ENCODE results near the gene SPTLC2.
A peak's percentile ranks its signal among the peaks of the same experiment; 100 is the strongest.

DNA sequence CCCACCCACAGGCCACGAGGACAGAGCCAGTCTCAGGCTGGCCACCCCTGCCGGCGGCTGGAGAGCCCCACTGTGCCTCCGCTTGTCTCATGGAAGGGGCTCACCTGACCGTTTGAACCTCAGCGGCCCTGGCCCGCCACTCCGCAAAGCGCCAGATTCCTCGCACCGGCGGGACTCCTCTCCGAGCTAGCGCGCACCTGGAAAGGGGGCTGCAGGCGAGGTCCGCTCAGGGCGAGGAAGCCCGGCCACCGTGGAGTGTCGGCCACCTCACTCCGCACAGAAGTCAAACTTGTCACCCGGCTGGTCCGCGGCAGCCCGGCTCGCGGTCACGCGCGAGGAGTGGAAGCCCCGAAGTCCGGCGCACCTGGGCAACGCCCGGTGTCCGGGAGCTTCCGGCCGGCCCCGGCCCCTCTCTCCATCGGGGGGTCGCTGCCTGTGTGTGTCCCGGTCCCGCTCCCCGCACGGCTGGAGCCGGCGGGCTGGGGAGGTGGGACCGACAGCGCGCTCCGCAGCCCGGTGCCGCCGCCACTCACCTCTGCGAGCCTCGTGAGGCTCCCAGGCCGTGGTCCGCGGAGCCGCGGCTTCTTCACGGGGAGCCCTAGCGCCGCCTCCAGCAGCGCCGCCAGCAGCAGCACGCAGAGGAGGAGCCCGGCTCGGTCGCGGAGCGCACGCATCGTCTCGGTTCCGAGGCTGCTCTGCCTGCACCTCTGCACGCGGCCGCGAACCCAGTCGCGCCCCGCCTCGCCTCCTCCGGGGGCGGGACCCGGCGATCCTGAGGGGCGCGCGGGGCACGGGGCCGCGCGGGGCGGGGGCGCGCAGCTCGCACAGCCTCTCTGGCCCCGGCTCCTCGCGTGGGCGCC is 118.1 kb downstream of the SPTLC2 start, which contains the start of gene ISM2:
- TF ChIP-seq, protein P1, sequence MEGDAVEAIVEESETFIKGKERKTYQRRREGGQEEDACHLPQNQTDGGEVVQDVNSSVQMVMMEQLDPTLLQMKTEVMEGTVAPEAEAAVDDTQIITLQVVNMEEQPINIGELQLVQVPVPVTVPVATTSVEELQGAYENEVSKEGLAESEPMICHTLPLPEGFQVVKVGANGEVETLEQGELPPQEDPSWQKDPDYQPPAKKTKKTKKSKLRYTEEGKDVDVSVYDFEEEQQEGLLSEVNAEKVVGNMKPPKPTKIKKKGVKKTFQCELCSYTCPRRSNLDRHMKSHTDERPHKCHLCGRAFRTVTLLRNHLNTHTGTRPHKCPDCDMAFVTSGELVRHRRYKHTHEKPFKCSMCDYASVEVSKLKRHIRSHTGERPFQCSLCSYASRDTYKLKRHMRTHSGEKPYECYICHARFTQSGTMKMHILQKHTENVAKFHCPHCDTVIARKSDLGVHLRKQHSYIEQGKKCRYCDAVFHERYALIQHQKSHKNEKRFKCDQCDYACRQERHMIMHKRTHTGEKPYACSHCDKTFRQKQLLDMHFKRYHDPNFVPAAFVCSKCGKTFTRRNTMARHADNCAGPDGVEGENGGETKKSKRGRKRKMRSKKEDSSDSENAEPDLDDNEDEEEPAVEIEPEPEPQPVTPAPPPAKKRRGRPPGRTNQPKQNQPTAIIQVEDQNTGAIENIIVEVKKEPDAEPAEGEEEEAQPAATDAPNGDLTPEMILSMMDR (IDR thresholded peaks at IDR 0.05; ENCODE audit: poor library complexity) = no peak
- peak; percentile 53 for TF ChIP-seq EZH2 (IDR thresholded peaks at IDR 0.05; ENCODE audit: borderline replicate concordance)
- TF ChIP-seq EZH2phosphoT487 (IDR thresholded peaks at IDR 0.05; ENCODE audit: low read depth, severe bottlenecking, unreplicated experiment) = no peak
